Activated B cell treated with CpG ODN at 0.5 μM for 24 hours (primary cell): ENCODE data around the gene TFAP2A. TPM values are rescaled to one million over a fixed set of nuclear protein-coding genes. Genes with fewer than 3 reads are reported as not detected.

Experiments used
- ATAC-seq: fragments of 200-7000 bp; cut with Tn5 transposase; one replicate; pipeline ENCODE4 v1.10.0; 2021; ENCODE audit warnings: low read depth, mild to moderate bottlenecking, moderate library complexity
- CTCF ChIA-PET: fragments of 350-600 bp; sonication (Branson Sonifier 250); formaldehyde crosslinking; loops from one replicate; lab custom pipeline; 2021; ENCODE audit warnings: antibody characterized with exemption; lab: Charles Lee
- POLR2A ChIA-PET: fragments of 350-600 bp; sonication (Branson Sonifier 250); formaldehyde crosslinking; loops from one replicate; lab custom pipeline; 2021; ENCODE audit warnings: antibody characterized with exemption; lab: Charles Lee
- DNase-seq: peaks from one replicate; pipeline ENCODE4 v3.0.0; 2022
- H3K27ac Mint-ChIP-seq: one replicate; pipeline ENCODE4 v1.8.0; 2020; ENCODE audit warnings: mixed read lengths
- H3K27me3 Mint-ChIP-seq: one replicate; pipeline ENCODE4 v1.8.0; 2021; ENCODE audit warnings: mixed read lengths
- H3K36me3 Mint-ChIP-seq: one replicate; pipeline ENCODE4 v1.8.0; 2021; ENCODE audit warnings: low read depth, mixed read lengths
- H3K4me1 Mint-ChIP-seq: one replicate; pipeline ENCODE4 v1.8.0; 2021; ENCODE audit warnings: mixed read lengths
- H3K4me3 Mint-ChIP-seq: one replicate; pipeline ENCODE4 v1.8.0; 2020; ENCODE audit warnings: mild to moderate bottlenecking, mixed read lengths
- H3K9me3 Mint-ChIP-seq: one replicate; pipeline ENCODE4 v1.8.0; 2020; ENCODE audit warnings: mixed read lengths
- CTCF ChIP-seq: fragments of 200-600 bp; IDR thresholded peaks from one replicate; pipeline ENCODE4 v1.8.0; 2022; ENCODE audit warnings: antibody characterized with exemption, mild to moderate bottlenecking
- intact Hi-C: fragments of 100-400 bp; cut with micrococcal nuclease; formaldehyde crosslinking; loops from one replicate; pipeline ENCODE4 v1.15.1; 2024
- total RNA-seq: library from RNA; stranded (reverse); gene quantifications from 2 replicates; pipeline ENCODE4 v1.2.3, GENCODE V29; 2022

TFAP2A gene
- total RNA-seq, 1 donor from 2014 or later: not detected

GRCh38 chr6:10424040-10424439, 9.2 kb upstream of the TFAP2A start:
- DNase-seq (no peak), ATAC-seq (no peak)
- intact Hi-C loops: loop anchor here (2.0 kb wide), 1 partner anchor 13 kb away; no protein-coding TSS in a partner anchor
- Mint-ChIP-seq H3K27me3 (peaks cover 71% of the 10 kb centered on the region), H3K4me1 (peaks cover 22% of the 10 kb centered on the region), H3K36me3 (peaks cover 3% of the 10 kb centered on the region), H3K9me3 (peaks cover 7% of the 10 kb centered on the region), H3K4me3 (no peak overlapping the region), H3K27ac (no peak overlapping the region)
- CTCF ChIA-PET: no interaction called here
- no peak for TF ChIP-seq CTCF
- POLR2A ChIA-PET: no interaction called here

- H3K4me1 Mint-ChIP-seq: peaks cover 22% of the 10 kb centered on the region
- POLR2A ChIA-PET: interaction anchor here (0.6 kb wide), 1 partner anchor 188 kb away, joined by 3 read pairs; no protein-coding TSS in a partner anchor
- no peak for TF ChIP-seq CTCF
- intact Hi-C loops: no loop called here
- H3K4me3 Mint-ChIP-seq: no peak overlapping the region
- DNase-seq (no peak), ATAC-seq (no peak)
- H3K36me3 Mint-ChIP-seq: peaks cover 5% of the 10 kb centered on the region
- H3K27ac Mint-ChIP-seq: no peak overlapping the region
- peaks cover 10% of the 10 kb centered on the region for H3K9me3 Mint-ChIP-seq
- CTCF ChIA-PET: no interaction called here
- H3K27me3 Mint-ChIP-seq: peaks cover 71% of the 10 kb centered on the region
Measured at GRCh38 chr6:10422737-10423034, 7.8 kb upstream of the TFAP2A start.

- H3K27ac Mint-ChIP-seq: no peak overlapping the region
Measured at GRCh38 chr6:10421921-10422736, 7.3 kb upstream of the TFAP2A start.

GRCh38 chr6:10421158-10421920, 6.5 kb upstream of the TFAP2A start:
- no peak for TF ChIP-seq CTCF
- Mint-ChIP-seq H3K27ac (no peak overlapping the region), H3K36me3 (peaks cover 5% of the 10 kb centered on the region), H3K4me1 (peaks cover 17% of the 10 kb centered on the region), H3K4me3 (no peak overlapping the region), H3K27me3 (peaks cover 71% of the 10 kb centered on the region), H3K9me3 (peaks cover 10% of the 10 kb centered on the region)
- DNase-seq (no peak), ATAC-seq (no peak)
- ChIA-PET POLR2A (no interaction called here), CTCF (no interaction called here)
- intact Hi-C loops: no loop called here

More at GRCh38 chr6:10421921-10422736, 7.3 kb upstream of the TFAP2A start:
- intact Hi-C loops: no loop called here
- CTCF ChIA-PET: no interaction called here
- peaks cover 5% of the 10 kb centered on the region for H3K36me3 Mint-ChIP-seq
- peaks cover 22% of the 10 kb centered on the region for H3K4me1 Mint-ChIP-seq
- POLR2A ChIA-PET: no interaction called here
- DNase-seq (no peak), ATAC-seq (no peak)
- no peak overlapping the region for H3K4me3 Mint-ChIP-seq
- TF ChIP-seq CTCF: no peak
- peaks cover 72% of the 10 kb centered on the region for H3K27me3 Mint-ChIP-seq
- peaks cover 10% of the 10 kb centered on the region for H3K9me3 Mint-ChIP-seq

GRCh38 chr6:10420546-10421157, 5.8 kb upstream of the TFAP2A start:
- ChIA-PET CTCF (no interaction called here), POLR2A (no interaction called here)
- Mint-ChIP-seq H3K27me3 (peaks cover 73% of the 10 kb centered on the region), H3K27ac (no peak overlapping the region), H3K9me3 (peaks cover 11% of the 10 kb centered on the region), H3K36me3 (peaks cover 5% of the 10 kb centered on the region), H3K4me3 (no peak overlapping the region), H3K4me1 (peaks cover 14% of the 10 kb centered on the region)
- intact Hi-C loops: no loop called here
- no peak for ATAC-seq
- no peak for DNase-seq
- TF ChIP-seq CTCF: no peak
